Duodenal mucosa (tissue), 2 donors: ENCODE results near the gene ZER1.
A peak's percentile ranks its signal among the peaks of the same experiment; 100 is the strongest.

Experiments
- H3K27ac ChIP-seq: one replicate; pipeline ENCODE4 v1.7.0; 2013; ENCODE audit warnings: low read depth, low read length
- H3K27me3 ChIP-seq, 2 donors: one replicate each; pipeline ENCODE4 v1.7.0; 2013; ENCODE audit warnings: low read length in 2 of 2, control low read depth in 1 of 2; ENCODE audit not compliant: insufficient read depth in 2 of 2, control insufficient read depth in 1 of 2
- H3K36me3 ChIP-seq, 2 donors: one replicate each; pipeline ENCODE4 v1.7.0; 2013; ENCODE audit warnings: low read length in 2 of 2, control low read depth in 1 of 2; ENCODE audit not compliant: insufficient read depth in 2 of 2, control insufficient read depth in 1 of 2
- H3K4me1 ChIP-seq, 2 donors: one replicate each; pipeline ENCODE4 v1.7.0; 2013; ENCODE audit warnings: low read length in 2 of 2, control low read depth in 1 of 2; ENCODE audit not compliant: insufficient read depth in 2 of 2, control insufficient read depth in 1 of 2
- H3K4me3 ChIP-seq, 2 donors: one replicate each; pipeline ENCODE4 v1.7.0; 2013; ENCODE audit warnings: low read length in 2 of 2, low read depth in 1 of 2
- H3K9ac ChIP-seq, 2 donors: one replicate each; pipeline ENCODE4 v1.7.0; 2013; ENCODE audit warnings: low read length in 2 of 2, low read depth in 1 of 2
- H3K9me3 ChIP-seq, 2 donors: one replicate each; pipeline ENCODE4 v1.7.0; 2013; ENCODE audit warnings: low read length in 2 of 2, control low read depth in 1 of 2; ENCODE audit not compliant: control insufficient read depth in 1 of 2

ZER1 gene

DNA sequence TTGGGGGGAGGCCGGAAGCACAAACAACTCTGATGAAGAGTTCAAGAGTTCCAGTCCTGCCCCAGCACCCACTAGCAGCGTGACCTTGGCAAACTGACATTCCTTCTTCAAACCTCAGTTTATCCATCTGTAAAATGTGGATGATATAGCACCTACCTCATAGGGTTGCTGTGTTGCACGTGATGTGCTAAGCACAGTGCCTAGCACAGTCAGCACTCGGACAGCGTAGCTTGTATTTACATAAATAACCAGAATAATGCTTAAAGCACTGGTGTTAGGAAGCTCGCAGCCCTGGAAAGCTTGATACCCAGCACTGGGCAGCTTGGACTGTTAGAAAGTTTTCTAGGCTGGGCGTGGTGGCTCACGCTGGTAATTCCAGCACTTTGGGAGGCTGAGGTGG, 64.3 kb downstream of the ZER1 start:
- H3K36me3 ChIP-seq = peaks cover 0 to 5% of the 10 kb centered on the region in 2 donors
- H3K9ac ChIP-seq = no peak overlapping the region
- no peak overlapping the region for H3K4me3 ChIP-seq
- no peak overlapping the region for H3K27ac ChIP-seq
- no peaks in the 10 kb centered on the region for H3K4me1 ChIP-seq
- H3K27me3 ChIP-seq = no peaks in the 10 kb centered on the region
- no peaks in the 10 kb centered on the region for H3K9me3 ChIP-seq

DNA sequence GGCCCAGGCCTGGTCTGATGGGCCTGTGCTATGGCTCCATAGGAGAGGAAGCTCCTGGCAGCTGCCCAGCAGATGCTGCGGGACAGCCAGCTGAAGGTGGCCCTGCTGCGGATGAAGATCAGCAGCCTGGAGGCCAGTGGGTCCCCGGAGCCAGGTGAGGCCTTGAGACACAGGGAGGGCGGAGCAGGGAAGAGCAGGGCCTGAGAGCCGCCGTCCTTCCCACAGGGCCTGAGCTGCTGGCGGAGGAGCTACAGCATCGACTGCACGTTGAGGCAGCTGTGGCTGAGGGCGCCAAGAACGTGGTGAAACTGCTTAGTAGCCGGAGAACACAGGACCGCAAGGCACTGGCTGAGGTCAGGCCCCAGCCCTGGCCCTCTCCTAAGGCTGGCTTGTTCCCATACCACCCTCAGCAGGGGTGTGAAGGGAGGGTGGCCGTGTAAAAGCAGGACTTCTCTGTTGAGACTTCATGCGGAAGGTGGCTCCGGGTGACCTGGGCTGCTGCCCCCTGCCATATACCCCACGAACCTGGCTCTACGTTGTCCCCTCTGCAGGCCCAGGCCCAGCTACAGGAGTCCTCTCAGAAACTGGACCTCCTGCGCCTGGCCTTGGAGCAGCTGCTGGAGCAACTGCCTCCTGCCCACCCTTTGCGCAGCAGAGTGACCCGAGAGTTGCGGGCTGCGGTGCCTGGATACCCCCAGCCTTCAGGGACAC, 64.9 kb downstream of the ZER1 start:
- H3K9ac ChIP-seq = no peak overlapping the region
- no peak overlapping the region for H3K27ac ChIP-seq
- peaks cover 0 to 5% of the 10 kb centered on the region in 2 donors for H3K36me3 ChIP-seq
- peaks cover 0 to 4% of the 10 kb centered on the region in 2 donors for H3K4me1 ChIP-seq
- no peak overlapping the region for H3K4me3 ChIP-seq
- H3K27me3 ChIP-seq = no peaks in the 10 kb centered on the region
- no peaks in the 10 kb centered on the region for H3K9me3 ChIP-seq

DNA sequence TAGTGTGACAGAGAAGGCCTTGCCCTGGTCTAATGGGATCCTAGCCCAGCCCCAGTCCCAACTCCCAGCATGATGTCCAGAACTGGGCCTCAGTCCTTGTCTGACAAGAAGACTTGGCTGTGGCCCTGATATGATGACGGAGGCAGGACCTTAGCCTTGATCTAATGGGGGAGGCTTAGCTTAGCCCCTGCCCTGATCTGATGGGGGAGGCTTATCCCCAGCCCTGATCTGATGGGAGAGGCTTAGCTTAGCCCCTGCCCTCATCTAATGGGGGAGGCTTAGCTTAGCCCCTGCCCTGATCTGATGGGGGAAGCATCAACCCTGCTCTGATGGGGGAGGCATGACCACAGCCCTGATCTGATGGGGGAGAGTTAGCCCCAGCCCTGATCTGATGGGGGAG, 65.7 kb downstream of the ZER1 start:
- Histone ChIP-seq H3K4me3 (no peak overlapping the region), H3K9me3 (no peaks in the 10 kb centered on the region), H3K36me3 (peaks cover 0 to 5% of the 10 kb centered on the region in 2 donors), H3K27me3 (no peaks in the 10 kb centered on the region), H3K27ac (no peak overlapping the region), H3K4me1 (peaks cover 5% of the 10 kb centered on the region in 2 donors), H3K9ac (no peak overlapping the region)

DNA sequence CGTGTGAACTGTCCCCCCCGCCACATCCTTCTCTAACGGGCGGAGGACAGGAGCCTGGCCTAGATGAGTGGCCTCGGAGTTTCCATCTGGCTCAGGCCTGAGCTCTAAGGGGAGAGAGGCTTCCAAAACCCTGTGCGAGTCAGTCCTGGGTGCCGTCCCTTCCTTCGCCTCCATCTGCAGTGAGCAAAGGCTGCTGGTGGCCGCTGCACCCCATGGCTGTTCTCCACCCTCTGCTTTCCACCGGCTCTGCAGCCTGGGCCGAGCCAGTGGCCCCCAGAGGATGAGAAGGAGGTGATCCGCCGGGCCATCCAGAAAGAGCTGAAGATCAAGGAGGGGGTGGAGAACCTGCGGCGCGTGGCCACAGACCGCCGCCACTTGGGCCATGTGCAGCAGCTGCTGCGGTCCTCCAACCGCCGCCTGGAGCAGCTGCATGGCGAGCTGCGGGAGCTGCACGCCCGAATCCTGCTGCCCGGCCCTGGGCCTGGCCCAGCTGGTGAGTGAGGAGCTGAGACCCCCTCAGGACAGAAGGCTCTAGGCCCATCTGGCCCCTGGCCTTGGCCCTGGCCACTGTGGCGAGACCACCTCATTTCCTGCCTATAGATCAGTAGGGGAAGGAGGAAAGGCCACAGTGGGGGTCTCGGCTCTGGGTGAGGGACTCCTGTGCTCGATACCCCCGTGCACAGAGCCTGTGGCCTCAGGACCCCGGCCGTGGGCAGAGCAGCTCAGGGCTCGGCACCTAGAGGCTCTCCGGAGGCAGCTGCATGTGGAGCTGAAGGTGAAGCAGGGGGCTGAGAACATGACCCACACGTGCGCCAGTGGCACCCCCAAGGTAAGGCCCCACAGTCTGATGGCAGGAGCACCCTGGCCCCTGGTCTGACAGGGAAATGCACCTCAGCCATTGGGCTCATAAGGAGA, 66.4 kb downstream of the ZER1 start:
- Histone ChIP-seq H3K36me3 (peaks cover 0 to 5% of the 10 kb centered on the region in 2 donors), H3K9me3 (no peaks in the 10 kb centered on the region), H3K27me3 (no peaks in the 10 kb centered on the region), H3K4me1 (peaks cover 5% of the 10 kb centered on the region in 2 donors), H3K4me3 (no peak overlapping the region), H3K9ac (no peak overlapping the region), H3K27ac (no peak overlapping the region)

DNA sequence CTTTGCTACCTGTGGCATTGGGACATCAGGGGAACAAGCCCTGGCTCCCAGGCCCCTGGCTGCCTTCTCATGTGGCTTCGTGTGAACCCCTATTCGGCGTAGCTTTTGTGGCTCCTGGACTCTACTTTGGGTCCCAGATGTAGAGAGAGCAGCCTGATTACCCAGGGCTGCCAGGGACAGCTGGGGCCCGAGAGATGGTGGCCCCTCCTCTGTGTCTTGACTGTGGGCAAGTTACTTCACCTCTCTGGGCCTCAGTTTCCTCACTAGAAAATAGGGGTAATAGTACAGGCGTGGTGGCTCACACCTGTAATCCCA, 67.4 kb downstream of the ZER1 start:
- Histone ChIP-seq H3K4me1 (peaks cover 5% of the 10 kb centered on the region in 2 donors), H3K36me3 (peaks cover 0 to 5% of the 10 kb centered on the region in 2 donors), H3K27me3 (no peaks in the 10 kb centered on the region), H3K4me3 (peak overlapping the region in 1 of 2 donors; percentile 79), H3K27ac (no peak overlapping the region), H3K9me3 (no peaks in the 10 kb centered on the region), H3K9ac (no peak overlapping the region)

DNA sequence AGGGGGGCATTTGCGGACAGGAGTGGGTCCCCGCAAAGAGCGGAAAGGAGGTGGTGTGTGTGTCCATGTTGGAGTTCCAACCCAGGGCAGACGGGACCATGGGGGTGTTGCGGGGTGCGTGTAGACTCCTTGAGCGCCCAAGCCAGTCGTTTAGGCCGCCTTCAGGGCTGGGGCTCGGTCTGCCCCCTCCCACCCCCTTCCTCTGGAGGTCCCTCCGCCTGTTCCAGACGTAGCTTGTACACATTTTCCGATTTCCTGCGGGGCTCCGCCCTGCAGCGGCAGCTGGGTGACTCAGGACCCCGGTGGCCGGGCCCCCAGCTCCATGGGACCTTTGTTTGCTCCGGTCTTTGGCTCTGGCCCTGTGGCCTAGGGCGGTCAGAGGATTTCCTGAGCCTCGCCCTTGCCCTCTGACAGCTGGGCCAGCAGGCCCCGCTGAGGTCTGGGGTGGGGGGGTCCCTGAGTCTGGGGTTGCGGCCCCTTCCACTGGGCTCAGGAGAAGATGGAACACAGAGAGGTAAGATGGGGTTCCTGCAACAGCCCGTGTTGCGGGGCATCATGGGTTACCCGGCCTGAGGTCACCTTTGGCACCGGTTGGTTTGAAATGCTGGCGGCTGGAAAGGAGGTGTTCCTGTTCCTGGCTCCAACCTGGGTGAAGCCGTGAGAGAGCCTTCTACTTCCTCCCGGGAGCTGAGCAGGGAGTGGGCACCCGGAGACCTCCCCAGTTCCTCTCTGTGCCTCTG, 67.9 kb downstream of the ZER1 start:
- Histone ChIP-seq H3K9ac (peak overlapping the region in 1 of 2 donors; percentile 54), H3K4me3 (peak overlapping the region; percentile 75 to 79), H3K27me3 (no peaks in the 10 kb centered on the region), H3K36me3 (peaks cover 0 to 5% of the 10 kb centered on the region in 2 donors), H3K4me1 (peaks cover 5% of the 10 kb centered on the region in 2 donors), H3K9me3 (no peaks in the 10 kb centered on the region), H3K27ac (peak overlapping the region; percentile 51)

DNA sequence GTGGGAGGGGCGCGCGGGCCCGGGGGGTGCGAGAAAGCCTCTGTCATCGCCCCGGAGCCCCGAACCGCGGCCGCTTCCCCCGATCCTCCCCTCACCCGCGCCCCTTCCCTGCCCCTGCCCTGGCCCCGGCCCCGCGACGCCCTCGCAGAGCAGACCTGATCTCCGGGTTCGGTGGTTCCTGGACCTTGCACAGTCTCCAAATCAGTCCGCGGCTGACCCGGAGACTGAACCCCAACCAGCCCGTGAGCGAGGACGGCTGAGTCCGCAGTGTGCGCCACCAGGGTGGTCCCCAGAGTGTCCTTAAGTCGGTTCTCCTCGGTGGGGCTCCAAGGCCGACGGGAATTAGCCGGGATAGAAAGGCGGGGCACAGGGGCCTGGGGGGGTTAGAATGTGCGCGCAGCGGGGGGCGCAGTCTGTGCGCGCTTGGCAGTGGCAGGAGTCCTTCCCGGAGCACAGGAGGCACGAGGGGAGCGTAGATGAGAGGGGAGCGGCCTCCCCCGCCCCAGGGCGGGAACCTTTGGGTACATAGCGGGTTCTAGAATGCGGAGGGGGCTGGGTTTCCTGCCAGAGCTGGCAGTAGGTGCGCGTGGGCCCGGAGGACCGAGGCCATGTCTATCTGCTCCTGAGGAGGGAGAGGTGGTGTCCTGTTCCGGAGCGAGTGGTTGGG, 68.6 kb downstream of the ZER1 start:
- Histone ChIP-seq H3K4me3 (peak overlapping the region; percentile 75 to 79), H3K36me3 (peaks cover 0 to 5% of the 10 kb centered on the region in 2 donors), H3K27me3 (no peaks in the 10 kb centered on the region), H3K9me3 (no peaks in the 10 kb centered on the region), H3K27ac (peak overlapping the region; percentile 56), H3K9ac (peak overlapping the region; percentile 54 to 63), H3K4me1 (peaks cover 5% of the 10 kb centered on the region in 2 donors)

DNA sequence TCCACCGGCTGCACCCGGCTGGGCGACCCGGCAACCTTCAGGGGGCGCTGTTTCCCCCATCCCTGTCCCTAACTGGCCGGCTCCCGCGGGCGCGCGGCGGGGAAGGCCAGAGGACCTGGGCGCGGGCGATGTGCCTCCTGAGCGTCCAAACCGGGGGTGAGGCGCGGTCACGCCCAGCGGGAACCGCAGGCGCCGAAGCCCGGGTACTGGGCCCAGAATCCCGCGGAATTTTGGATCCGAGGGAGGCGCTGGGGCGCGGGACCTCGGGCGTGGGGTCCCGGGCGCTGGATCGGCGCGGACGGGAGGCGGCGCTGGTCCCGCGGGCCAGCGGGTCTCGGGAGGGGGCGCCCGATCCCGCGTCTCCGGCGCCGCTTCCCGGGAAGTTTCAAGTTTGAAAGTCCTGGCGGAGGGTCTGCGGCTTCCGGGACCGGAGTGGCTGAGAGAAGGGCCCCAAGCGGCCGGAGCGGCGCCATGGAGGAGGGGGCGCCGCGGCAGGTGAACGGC, 69.2 kb downstream of the ZER1 start, which contains the start of gene PKN3:
Gene PKN3 (plus strand): TSS at position 59 of the 504 bp plus-strand sequence. CDS start 413 bp downstream, at position 472.
- Histone ChIP-seq H3K27ac (peak within 1 kb of the TSS; percentile 56), H3K36me3 (peaks cover under 1 to 4% of the 10 kb centered on the region in 2 donors), H3K4me1 (peaks cover 5% of the 10 kb centered on the region in 2 donors), H3K9me3 (no peaks in the 10 kb centered on the region), H3K9ac (peak within 1 kb of the TSS; percentile 54 to 63), H3K27me3 (no peaks in the 10 kb centered on the region), H3K4me3 (peak within 1 kb of the TSS; percentile 75 to 79)

DNA sequence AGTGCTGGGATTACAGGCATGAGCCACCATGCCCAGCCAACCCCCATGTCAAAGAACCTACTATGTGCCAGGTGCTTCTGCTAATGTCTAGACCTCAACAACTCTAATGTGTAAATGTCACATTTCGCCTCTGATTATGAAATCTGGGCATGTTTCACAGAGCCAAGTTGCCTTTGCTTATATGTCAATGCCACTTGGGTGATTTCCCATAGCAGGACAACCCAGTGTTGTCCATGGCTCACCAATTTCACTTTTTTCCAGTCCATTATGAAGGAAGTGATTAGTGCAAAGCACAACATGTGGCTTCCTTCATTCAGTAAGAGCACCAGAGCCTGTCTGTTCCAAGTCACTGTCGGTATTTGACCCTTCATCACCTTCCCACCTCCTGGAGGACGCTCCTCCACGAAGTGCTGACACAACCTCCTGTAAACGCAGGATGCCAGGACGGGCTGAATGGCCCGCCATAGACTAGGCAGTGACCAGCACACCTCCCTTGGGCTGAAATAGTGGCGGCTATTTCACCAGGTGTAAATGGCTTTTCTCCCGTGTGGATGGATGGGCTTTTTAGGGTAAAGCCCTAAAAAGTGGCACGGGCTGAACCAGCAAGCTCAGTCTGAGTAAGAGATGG, 70.4 kb downstream of the ZER1 start:
- no peaks in the 10 kb centered on the region for H3K27me3 ChIP-seq
- peaks cover 0 to 12% of the 10 kb centered on the region in 2 donors for H3K36me3 ChIP-seq
- H3K4me1 ChIP-seq = peaks cover 5% of the 10 kb centered on the region in 2 donors
- H3K27ac ChIP-seq = no peak overlapping the region
- H3K9me3 ChIP-seq = no peaks in the 10 kb centered on the region
- no peak overlapping the region for H3K4me3 ChIP-seq
- H3K9ac ChIP-seq = no peak overlapping the region
